Stimulated activated CD8-positive, alpha-beta memory T cell treated with anti-CD3 and anti-CD28 coated beads, Interleukin-4, amount 100 ng/mL, for 4 hours (primary cell): ENCODE results near the gene PRAC2.
A peak's percentile ranks its signal among the peaks of the same experiment; 100 is the strongest.

Experiments
- DNase-seq, 2 donors: peaks; one replicate each; pipeline ENCODE4 v3.0.0-alpha.2; 2020; ENCODE audit warnings: low read depth in 2 of 2, low spot score in 1 of 2

PRAC2 gene

GRCh38 chr17:48720266-48721008, 2.5 kb upstream of the PRAC2 start:
- DNase-seq = no peak

- DNase-seq = no peak
These were observed 2.0 kb upstream of the PRAC2 start for GRCh38 chr17:48721009-48721402.

- DNase-seq = no peak
These were observed 631 bp upstream of the PRAC2 start, which contains the start of gene PRAC1 for GRCh38 chr17:48722201-48722907. PRAC1 (minus strand) TSS chr17:48722518; CDS start chr17:48722392, 126 bp downstream.

GRCh38 chr17:48723423-48724250, 652 bp downstream of the PRAC2 start:
- no peak for DNase-seq

GRCh38 chr17:48724251-48725003, 1.4 kb downstream of the PRAC2 start:
- DNase-seq = peak; percentile 48 to 59

- DNase-seq = no peak
These were observed 2.0 kb downstream of the PRAC2 start for GRCh38 chr17:48725004-48725287.

GRCh38 chr17:48725288-48726064, 2.5 kb downstream of the PRAC2 start:
- no peak for DNase-seq

- no peak for DNase-seq
These were observed 3.3 kb downstream of the PRAC2 start for GRCh38 chr17:48726114-48726915.

GRCh38 chr17:48726916-48727286, 3.9 kb downstream of the PRAC2 start:
- DNase-seq = no peak

GRCh38 chr17:48727415-48728175, 4.6 kb downstream of the PRAC2 start:
- DNase-seq = no peak

GRCh38 chr17:48728232-48729231, 5.5 kb downstream of the PRAC2 start, which contains the start of gene HOXB13:
HOXB13 (minus strand) TSS chr17:48728750; CDS start chr17:48728593, 157 bp downstream.
- DNase-seq = no peak

GRCh38 chr17:48729335-48730239, 6.6 kb downstream of the PRAC2 start:
- no peak for DNase-seq

GRCh38 chr17:48730240-48730550, 7.2 kb downstream of the PRAC2 start:
- DNase-seq = no peak

GRCh38 chr17:48731355-48731754, 8.4 kb downstream of the PRAC2 start:
- no peak for DNase-seq

GRCh38 chr17:48732688-48733629, 10.0 kb downstream of the PRAC2 start:
- DNase-seq = no peak
